K562 (cell line): ENCODE data around the gene PDZRN4. TPM values are rescaled to one million over a fixed set of nuclear protein-coding genes. Genes with fewer than 3 reads are reported as not detected.

ENCODE experiments used
- E4F1 ChIP-seq: fragments of 250-450 bp; sonication (Bioruptor Pico); IDR thresholded peaks from 2 replicates; pipeline ENCODE4 v1.5.0; 2021; ENCODE audit warnings: mild to moderate bottlenecking, borderline replicate concordance
- HDAC1 ChIP-seq, 2 experiments: fragments of 450-650 bp; IDR thresholded peaks; 2 replicates each; pipeline ENCODE4 v1.6.1; 2016 to 2017; ENCODE audit warnings: inconsistent platforms in 1 of 2, mild to moderate bottlenecking in 1 of 2, moderate library complexity in 1 of 2
- HSF4 ChIP-seq: fragments of 250-450 bp; sonication (Bioruptor Pico); IDR thresholded peaks from 2 replicates; pipeline ENCODE4 v2.1.2; 2022; ENCODE audit warnings: mild to moderate bottlenecking, moderate library complexity, borderline replicate concordance
- KLF6 ChIP-seq: fragments of 250-450 bp; sonication (Bioruptor Pico); IDR thresholded peaks from 2 replicates; pipeline ENCODE4 v1.4.0; 2020; ENCODE audit warnings: mild to moderate bottlenecking, moderate library complexity, borderline replicate concordance
- PTRF ChIP-seq: fragments of 450-650 bp; IDR thresholded peaks from 2 replicates; pipeline ENCODE4 v1.6.1; 2016; ENCODE audit warnings: mild to moderate bottlenecking, missing genetic modification characterization, missing compliant biosample characterization
- RFX1 ChIP-seq: fragments of 450-650 bp; IDR thresholded peaks from 2 replicates; pipeline ENCODE4 v1.6.1; 2016; ENCODE audit warnings: mild to moderate bottlenecking, moderate library complexity
- SRSF1 ChIP-seq: fragments of 200-400 bp; formaldehyde crosslinking; IDR thresholded peaks from 2 replicates; pipeline ENCODE4 v1.6.1; 2017; ENCODE audit warnings: mild to moderate bottlenecking, low read depth, low read length, moderate library complexity
- STAT5A ChIP-seq: IDR thresholded peaks from 2 replicates; pipeline ENCODE4 v1.6.1; 2012; ENCODE audit warnings: low read length, inconsistent platforms, borderline replicate concordance
- ZNF609 ChIP-seq: sonication (generic); formaldehyde crosslinking; IDR thresholded peaks from 2 replicates; pipeline ENCODE4 v1.8.1; 2023; ENCODE audit warnings: missing genetic modification reagents, mild to moderate bottlenecking, borderline replicate concordance
- ZSCAN32 ChIP-seq: fragments of 450-650 bp; formaldehyde crosslinking; IDR thresholded peaks from 2 replicates; pipeline ENCODE4 v1.4.0; 2020; ENCODE audit warnings: mild to moderate bottlenecking, moderate library complexity
- polyA plus RNA-seq, 8 experiments: library from polyadenylated mRNA; depleted of rRNA in 4 of 8; stranded (reverse) in 5 of 8; unstranded in 3 of 8; fragments of >200 nt; fragmentation: Nextera tagmentation in 2 of 8; fragmentation: Illumina TruSeq in 1 of 8; extraction: Ambion mirVana in 2 of 8; extraction: Trizol in 1 of 8; gene quantifications; 2 replicates each; pipeline versions ENCODE4 v1.2.1 to v1.2.3, GENCODE V29; 2011 to 2014; ENCODE audit warnings: inconsistent platforms in 1 of 8, missing spikeins in 1 of 8
- total RNA-seq, 7 experiments: library from RNA; depleted of rRNA in 6 of 7; stranded (reverse); fragments of >200 nt in 6 of 7; fragmentation: Illumina TruSeq in 2 of 7; extraction: Trizol in 2 of 7; gene quantifications; 2 replicates each; pipeline versions ENCODE4 v1.2.1 to v1.2.3, GENCODE V29; 2011 to 2021; ENCODE audit warnings: low replicate concordance in 1 of 7
- TF ChIP-seq, protein P1 (sequence below): fragments of 450-650 bp; IDR thresholded peaks from 2 replicates; pipeline ENCODE4 v1.6.1; 2016; ENCODE audit warnings: borderline replicate concordance
- TF ChIP-seq, protein P2 (sequence below): fragments of 450-650 bp; IDR thresholded peaks from 2 replicates; pipeline ENCODE4 v1.6.1; 2018; ENCODE audit not compliant: partially characterized antibody

The PDZRN4 gene
- total and polyA plus RNA-seq, 9 of the 15 experiments (the other 6 are each of a cell fraction or from before 2014, with no cell fraction given) = not detected

- TF ChIP-seq ZNF609 (CRISPR knock-in tag) (no peak), KLF6 (CRISPR knock-in tag) (no peak), RFX1 (no peak), PTRF (tag) (no peak), HDAC1 (IDR thresholded peaks at IDR 0.05) (no peak), HSF4 (CRISPR knock-in tag) (no peak), ZSCAN32 (CRISPR knock-in tag) (no peak), SRSF1 (no peak), STAT5A (no peak), E4F1 (CRISPR knock-in tag) (no peak)
- TF ChIP-seq, protein P1, sequence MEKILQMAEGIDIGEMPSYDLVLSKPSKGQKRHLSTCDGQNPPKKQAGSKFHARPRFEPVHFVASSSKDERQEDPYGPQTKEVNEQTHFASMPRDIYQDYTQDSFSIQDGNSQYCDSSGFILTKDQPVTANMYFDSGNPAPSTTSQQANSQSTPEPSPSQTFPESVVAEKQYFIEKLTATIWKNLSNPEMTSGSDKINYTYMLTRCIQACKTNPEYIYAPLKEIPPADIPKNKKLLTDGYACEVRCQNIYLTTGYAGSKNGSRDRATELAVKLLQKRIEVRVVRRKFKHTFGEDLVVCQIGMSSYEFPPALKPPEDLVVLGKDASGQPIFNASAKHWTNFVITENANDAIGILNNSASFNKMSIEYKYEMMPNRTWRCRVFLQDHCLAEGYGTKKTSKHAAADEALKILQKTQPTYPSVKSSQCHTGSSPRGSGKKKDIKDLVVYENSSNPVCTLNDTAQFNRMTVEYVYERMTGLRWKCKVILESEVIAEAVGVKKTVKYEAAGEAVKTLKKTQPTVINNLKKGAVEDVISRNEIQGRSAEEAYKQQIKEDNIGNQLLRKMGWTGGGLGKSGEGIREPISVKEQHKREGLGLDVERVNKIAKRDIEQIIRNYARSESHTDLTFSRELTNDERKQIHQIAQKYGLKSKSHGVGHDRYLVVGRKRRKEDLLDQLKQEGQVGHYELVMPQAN = no peak
- TF ChIP-seq, protein P2, sequence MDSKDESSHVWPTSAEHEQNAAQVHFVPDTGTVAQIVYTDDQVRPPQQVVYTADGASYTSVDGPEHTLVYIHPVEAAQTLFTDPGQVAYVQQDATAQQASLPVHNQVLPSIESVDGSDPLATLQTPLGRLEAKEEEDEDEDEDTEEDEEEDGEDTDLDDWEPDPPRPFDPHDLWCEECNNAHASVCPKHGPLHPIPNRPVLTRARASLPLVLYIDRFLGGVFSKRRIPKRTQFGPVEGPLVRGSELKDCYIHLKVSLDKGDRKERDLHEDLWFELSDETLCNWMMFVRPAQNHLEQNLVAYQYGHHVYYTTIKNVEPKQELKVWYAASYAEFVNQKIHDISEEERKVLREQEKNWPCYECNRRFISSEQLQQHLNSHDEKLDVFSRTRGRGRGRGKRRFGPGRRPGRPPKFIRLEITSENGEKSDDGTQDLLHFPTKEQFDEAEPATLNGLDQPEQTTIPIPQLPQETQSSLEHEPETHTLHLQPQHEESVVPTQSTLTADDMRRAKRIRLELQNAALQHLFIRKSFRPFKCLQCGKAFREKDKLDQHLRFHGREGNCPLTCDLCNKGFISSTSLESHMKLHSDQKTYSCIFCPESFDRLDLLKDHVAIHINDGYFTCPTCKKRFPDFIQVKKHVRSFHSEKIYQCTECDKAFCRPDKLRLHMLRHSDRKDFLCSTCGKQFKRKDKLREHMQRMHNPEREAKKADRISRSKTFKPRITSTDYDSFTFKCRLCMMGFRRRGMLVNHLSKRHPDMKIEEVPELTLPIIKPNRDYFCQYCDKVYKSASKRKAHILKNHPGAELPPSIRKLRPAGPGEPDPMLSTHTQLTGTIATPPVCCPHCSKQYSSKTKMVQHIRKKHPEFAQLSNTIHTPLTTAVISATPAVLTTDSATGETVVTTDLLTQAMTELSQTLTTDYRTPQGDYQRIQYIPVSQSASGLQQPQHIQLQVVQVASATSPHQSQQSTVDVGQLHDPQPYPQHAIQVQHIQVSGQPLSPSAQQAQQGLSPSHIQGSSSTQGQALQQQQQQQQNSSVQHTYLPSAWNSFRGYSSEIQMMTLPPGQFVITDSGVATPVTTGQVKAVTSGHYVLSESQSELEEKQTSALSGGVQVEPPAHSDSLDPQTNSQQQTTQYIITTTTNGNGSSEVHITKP = no peak
Measured at GRCh38 chr12:41514907-41515306, 326.8 kb downstream of the PDZRN4 start (continued).
